ENCODE data around the gene SETD7. TPM values are rescaled to one million over a fixed set of nuclear protein-coding genes. Genes with fewer than 3 reads are reported as not detected.

The SETD7 gene
- total and polyA plus RNA-seq, 2 of the 4 experiments (the other 2 are of a cell fraction): 17.0 to 46.6 TPM

- dilution Hi-C loops (cut with HindIII; ENCODE audit: low sequenced_read_pairs, unreplicated experiment): no loop called here
- H3K4me2 ChIP-seq (ENCODE audit: low read depth, low read length): no peak overlapping the region
- H2BK5ac ChIP-seq (ENCODE audit: low read depth, low read length, poor library complexity, severe bottlenecking): no peak overlapping the region
- intact Hi-C loops (cut with micrococcal nuclease): no loop called here
- no peak overlapping the region for H3K4ac ChIP-seq (ENCODE audit: low read depth, low read length)
- H2BK20ac ChIP-seq (ENCODE audit: low read depth, low read length): no peak overlapping the region
- 100% methylated on average over 1 of the region's 1 CpG; no CpG with 5 or more reads in 1 of the 2 experiments for WGBS, 2 experiments (ENCODE audit: extremely low coverage in 2 of 2, insufficient read length in 1 of 2)
- H2BK120ac ChIP-seq (ENCODE audit: low read depth, low read length): no peak overlapping the region
- H4K8ac ChIP-seq (ENCODE audit: low read depth in 2 of 2, low read length in 2 of 2): no peak overlapping the region
- H3K36me3 ChIP-seq (ENCODE audit: control insufficient read depth, insufficient read depth, low read length): no peaks in the 10 kb centered on the region
- no peak overlapping the region for H3K14ac ChIP-seq (replicated peaks; ENCODE audit: low read depth, low read length)
- no peaks in the 10 kb centered on the region for H3K9me3 ChIP-seq (ENCODE audit: control insufficient read depth, insufficient read depth, low read length)
- H3K9ac ChIP-seq (ENCODE audit: low read depth, low read length): no peak overlapping the region
- POLR2A ChIA-PET (ENCODE audit: unreplicated experiment): no interaction called here
- BruUV-seq (replicated peaks): no TSS peak
- no peak overlapping the region for H4K5ac ChIP-seq (ENCODE audit: low read depth, low read length)
- CTCF ChIA-PET: no interaction called here
- H3K4me3 ChIP-seq (ENCODE audit: insufficient read depth, low read depth, low read length): no peak overlapping the region
- no peak overlapping the region for H2BK15ac ChIP-seq (ENCODE audit: low read depth, low read length)
- H3K23ac ChIP-seq (ENCODE audit: low read depth, low read length): no peak overlapping the region
- no peak overlapping the region for H2AK9ac ChIP-seq (replicated peaks; ENCODE audit: low read depth, low read length, poor library complexity)
- no peaks in the 10 kb centered on the region for H3K27me3 ChIP-seq (ENCODE audit: control insufficient read depth, insufficient read depth, low read length)
- ATAC-seq (ENCODE audit: low read depth): no peak
- H2AK5ac ChIP-seq (ENCODE audit: low read depth, low read length): no peak overlapping the region
- no peak overlapping the region for H3K56ac ChIP-seq (ENCODE audit: extremely low read depth, insufficient read depth, low read length)
- no peak overlapping the region for H3K18ac ChIP-seq (ENCODE audit: low read depth, low read length)
- H2AFZ ChIP-seq (replicated peaks; ENCODE audit: low read length, poor library complexity): no peak overlapping the region
- H3K4me1 ChIP-seq (ENCODE audit: control insufficient read depth, insufficient read depth, low read length): peaks cover 3% of the 10 kb centered on the region
- TF ChIP-seq, protein P1, sequence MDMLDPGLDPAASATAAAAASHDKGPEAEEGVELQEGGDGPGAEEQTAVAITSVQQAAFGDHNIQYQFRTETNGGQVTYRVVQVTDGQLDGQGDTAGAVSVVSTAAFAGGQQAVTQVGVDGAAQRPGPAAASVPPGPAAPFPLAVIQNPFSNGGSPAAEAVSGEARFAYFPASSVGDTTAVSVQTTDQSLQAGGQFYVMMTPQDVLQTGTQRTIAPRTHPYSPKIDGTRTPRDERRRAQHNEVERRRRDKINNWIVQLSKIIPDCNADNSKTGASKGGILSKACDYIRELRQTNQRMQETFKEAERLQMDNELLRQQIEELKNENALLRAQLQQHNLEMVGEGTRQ (IDR thresholded peaks at IDR 0.05; ENCODE audit: low read depth, low read length): no peak
- H4K91ac ChIP-seq (ENCODE audit: insufficient read depth, low read depth, low read length): no peak overlapping the region
- H4K20me1 ChIP-seq (ENCODE audit: insufficient read depth, low read length): peaks cover 10% of the 10 kb centered on the region; the same call in 1 of the 2 replicates
- in situ Hi-C loops (cut with MboI; ENCODE audit: low sequenced_read_pairs): no loop called here
- no peak overlapping the region for H3K27ac ChIP-seq (ENCODE audit: insufficient read depth, low read length)
- H3K9me1 ChIP-seq (ENCODE audit: insufficient read depth, low read length): peaks cover 4% of the 10 kb centered on the region; the same call in 1 of the 2 replicates
- DNase-seq: no peak
- peaks cover 35 to 67% of the 10 kb centered on the region in 2 experiments for H3K79me1 ChIP-seq (ENCODE audit: low read depth in 1 of 2, low read length in 2 of 2)
Measured at GRCh38 chr4:139458543-139458942, 97.5 kb downstream of the SETD7 start.
